Transverse colon (tissue), 4 donors: ENCODE measurements around the gene FBXO34.

Experiments
- CTCF ChIP-seq, 5 experiments: fragments of 200-600 bp in 3 of 5; fragments of 450-650 bp in 2 of 5; sonication (generic) in 3 of 5; IDR thresholded peaks; 1 replicate in 2 of 5; 2 replicates in 3 of 5; pipeline ENCODE4 v1.5.1; 2016 to 2017; ENCODE audit warnings: antibody characterized with exemption in 5 of 5, inconsistent platforms in 3 of 5, mild to moderate bottlenecking in 2 of 5, moderate library complexity in 1 of 5
- POLR2AphosphoS5 ChIP-seq, 3 donors: sonication (generic); formaldehyde crosslinking; IDR thresholded peaks; one replicate each; pipeline ENCODE4 v1.6.1; 2016; ENCODE audit warnings: antibody characterized with exemption in 3 of 3

DNA sequence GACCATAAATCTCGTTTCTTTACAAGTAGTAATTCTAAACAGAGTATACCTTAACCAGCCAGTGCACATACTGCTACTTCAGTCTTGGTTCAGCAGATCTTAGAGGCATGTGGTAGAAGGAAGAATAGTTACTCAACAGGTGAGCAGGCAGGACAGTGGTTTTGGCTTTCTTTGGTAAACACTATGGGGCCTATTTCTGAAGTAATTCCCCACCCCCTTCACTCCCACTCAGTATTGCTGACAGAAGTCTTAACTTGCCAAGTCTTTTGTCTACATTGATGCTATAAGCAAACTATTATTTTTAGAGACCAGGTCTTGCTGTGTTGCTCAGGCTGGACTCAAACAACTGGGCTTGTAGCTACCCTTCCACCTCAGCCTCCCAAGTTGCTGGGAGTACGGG is 68.5 kb downstream of the FBXO34 start:
- TF ChIP-seq CTCF (IDR thresholded peaks at IDR 0.05), result no peak
- TF ChIP-seq POLR2AphosphoS5 (IDR thresholded peaks at IDR 0.05), result no peak
